NT2/D1 (cell line): ENCODE measurements around the gene IFNB1.

Experiments
- SUZ12 ChIP-seq: IDR thresholded peaks from 2 replicates; pipeline ENCODE4 v1.6.1; 2011; ENCODE audit not compliant: insufficient read length, insufficient read depth; ENCODE audit errors: extremely low read depth
- YY1 ChIP-seq: IDR thresholded peaks from 2 replicates; pipeline ENCODE4 v1.6.1; 2011; ENCODE audit not compliant: insufficient read length, insufficient read depth
- ZNF274 ChIP-seq: IDR thresholded peaks from 2 replicates; pipeline ENCODE4 v1.6.1; 2011; ENCODE audit warnings: mild to moderate bottlenecking, low read depth, low read length

GRCh38 chr9:21077781-21078180 lies at the start of gene IFNB1:
- TF ChIP-seq SUZ12 (no peak), ZNF274 (no peak), YY1 (no peak)
